GM12873 (cell line): ENCODE results near the gene NAGK.

ENCODE experiments used
- TF ChIP-seq, protein P1 (sequence below): IDR thresholded peaks from 2 replicates; pipeline ENCODE4 v1.5.1; 2012; ENCODE audit warnings: low read depth, mild to moderate bottlenecking, moderate library complexity, low read length, control low read depth; ENCODE audit not compliant: insufficient read depth; ENCODE audit errors: missing control alignments

The NAGK gene

DNA sequence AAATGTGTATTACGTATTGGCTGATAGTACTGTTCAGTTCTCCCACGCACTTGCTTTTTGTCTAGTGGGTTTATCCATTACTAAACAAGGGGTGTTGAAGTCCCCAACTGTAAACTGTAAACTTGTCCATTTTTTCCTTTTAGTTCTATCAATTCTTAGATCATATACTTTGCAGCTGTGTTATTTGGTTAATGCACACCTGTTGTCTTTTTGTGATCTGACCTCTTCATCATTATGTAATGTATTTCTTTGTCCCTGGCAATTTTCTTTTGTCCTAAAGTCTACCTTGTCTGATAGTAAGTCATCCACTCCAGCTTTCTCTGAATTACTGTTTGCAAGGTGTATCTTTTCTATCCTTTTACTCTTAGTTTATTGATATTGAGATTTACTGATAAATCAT lies 39.6 kb downstream of the NAGK start:
- TF ChIP-seq, protein P1, sequence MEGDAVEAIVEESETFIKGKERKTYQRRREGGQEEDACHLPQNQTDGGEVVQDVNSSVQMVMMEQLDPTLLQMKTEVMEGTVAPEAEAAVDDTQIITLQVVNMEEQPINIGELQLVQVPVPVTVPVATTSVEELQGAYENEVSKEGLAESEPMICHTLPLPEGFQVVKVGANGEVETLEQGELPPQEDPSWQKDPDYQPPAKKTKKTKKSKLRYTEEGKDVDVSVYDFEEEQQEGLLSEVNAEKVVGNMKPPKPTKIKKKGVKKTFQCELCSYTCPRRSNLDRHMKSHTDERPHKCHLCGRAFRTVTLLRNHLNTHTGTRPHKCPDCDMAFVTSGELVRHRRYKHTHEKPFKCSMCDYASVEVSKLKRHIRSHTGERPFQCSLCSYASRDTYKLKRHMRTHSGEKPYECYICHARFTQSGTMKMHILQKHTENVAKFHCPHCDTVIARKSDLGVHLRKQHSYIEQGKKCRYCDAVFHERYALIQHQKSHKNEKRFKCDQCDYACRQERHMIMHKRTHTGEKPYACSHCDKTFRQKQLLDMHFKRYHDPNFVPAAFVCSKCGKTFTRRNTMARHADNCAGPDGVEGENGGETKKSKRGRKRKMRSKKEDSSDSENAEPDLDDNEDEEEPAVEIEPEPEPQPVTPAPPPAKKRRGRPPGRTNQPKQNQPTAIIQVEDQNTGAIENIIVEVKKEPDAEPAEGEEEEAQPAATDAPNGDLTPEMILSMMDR = no peak

DNA sequence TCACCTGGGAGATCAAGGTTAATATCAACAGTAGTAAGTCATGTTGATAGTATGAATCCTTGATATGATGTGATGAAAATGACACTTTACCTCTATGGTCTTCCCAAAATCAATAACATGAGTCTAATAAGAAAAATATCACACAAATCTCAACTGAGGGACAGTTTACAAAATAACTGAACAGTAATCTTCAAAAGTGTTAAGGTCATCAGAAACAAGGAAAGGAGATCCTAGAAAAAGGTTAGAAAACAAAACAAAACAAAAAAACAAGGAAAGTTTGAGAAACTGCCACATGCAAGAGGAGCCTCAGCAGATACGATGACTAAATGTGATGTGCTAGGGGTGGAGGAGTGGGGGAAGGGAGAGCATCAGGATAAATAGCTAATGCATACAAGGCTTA lies 45.4 kb downstream of the NAGK start:
- TF ChIP-seq, protein P1 = no peak

- TF ChIP-seq, protein P1 = no peak
Measured at GRCh38 chr2:71117063-71117462, 48.6 kb downstream of the NAGK start.

DNA sequence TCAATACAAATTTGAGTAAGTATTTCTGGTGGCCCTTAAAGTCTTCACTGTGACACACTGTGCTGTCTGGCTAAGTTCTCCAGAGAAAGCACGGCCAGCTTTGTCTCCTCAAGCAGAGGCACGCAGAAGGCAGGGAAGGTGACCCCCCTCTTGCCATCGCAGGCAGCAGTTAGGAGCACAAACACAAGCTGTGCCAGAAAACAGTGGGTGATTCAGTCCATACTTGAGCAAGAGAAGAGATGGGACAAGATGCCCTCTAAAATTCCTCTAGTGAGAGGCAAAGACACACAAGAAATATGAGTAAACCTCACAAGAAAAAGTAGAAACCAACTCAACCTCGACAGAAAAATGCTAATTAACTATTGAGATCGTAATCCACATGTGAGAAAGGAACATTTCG lies 51.7 kb downstream of the NAGK start:
- TF ChIP-seq, protein P1 = no peak

DNA sequence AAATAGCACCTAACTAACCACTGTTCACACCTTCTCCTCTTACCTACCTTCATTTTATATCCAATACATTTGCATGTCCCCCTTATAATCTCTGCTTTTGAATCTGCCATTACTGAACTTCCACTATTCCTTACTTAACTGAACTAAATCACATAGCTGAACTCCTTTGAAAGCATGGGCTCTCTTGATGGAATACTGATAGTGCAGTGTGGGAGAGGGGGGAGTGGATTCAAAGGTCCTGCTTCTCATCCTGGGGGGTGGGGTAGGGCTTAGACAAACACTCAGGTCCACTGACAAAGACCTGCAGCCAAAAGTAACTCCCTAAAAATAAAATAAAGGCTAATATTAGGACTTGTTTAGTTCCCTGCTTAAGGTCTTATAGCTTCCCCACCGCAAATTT lies 53.0 kb downstream of the NAGK start:
- TF ChIP-seq, protein P1 = no peak

DNA sequence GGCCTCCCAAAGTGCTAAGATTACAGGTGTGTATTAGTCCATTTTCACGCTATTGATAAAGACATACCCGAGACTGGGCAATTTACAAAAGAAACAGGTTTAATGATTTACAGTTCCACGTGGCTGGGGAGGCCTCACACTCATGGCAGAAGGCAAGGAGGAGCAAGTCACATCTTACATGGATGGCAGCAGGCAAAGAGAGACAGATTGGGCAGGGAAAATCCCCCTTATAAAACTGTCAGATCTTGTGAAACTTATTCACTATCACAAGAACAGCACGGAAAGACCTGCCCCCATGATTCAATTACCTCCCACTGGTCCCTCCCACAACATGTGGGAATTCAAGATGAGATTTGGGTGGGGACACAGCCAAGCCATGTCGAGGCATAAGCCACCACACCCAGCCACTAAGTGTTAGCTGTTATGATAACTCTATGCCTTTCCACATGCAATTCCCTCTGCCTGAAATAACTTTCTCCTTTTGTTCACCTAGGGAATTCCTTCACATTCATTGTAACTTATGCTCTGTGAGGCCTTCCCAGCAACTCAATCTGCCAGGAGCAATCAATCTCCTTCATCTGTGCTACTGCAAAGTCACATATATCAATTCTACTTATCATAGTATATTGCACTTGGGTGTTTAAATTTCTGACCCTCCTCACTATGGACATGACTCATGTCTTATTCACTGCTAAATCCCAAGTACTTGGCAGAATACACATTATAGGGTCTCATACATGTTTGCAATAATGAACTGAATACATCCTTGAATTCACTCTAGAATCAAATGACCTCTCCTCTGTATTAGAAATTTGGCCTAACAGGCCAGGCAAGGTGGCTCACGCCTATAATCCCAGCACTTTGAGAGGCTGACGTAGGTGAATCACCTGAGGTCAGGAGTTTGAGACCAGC lies 54.2 kb downstream of the NAGK start:
- TF ChIP-seq, protein P1 = no peak

DNA sequence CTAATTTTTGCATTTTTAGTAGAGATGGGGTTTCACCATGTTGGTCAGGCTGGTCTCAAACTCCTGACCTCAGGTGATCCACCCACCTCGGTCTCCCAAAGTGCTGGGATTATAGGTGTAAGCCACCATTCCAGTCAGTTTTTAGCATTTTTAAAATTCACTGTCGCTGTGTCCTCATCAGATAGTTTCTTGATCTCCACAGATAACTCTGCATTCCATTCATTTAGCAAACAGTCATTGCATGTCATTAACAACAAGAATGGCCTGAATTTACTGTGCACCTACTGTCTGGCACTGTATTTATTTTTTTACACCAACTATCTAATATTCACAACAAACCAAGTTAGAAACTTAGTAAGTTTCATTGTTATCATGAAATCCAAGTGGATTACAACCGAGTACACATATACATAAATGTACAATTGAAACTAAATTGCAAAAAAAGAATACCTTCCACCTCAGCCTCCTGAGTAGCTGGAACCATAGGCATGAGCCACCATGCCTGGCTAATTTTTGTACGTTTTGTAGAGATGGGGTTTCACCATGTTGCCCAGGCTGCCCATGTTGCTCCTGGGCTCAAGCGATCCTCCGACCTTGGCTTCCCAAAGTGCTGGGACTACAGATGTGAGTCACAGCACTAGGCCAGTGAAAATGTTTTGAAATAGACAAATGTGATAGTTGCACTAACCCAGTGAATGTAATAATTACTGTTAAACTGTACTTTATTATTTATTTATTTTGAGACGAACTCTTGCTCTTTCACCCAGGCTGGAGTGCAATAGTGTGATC lies 57.3 kb downstream of the NAGK start:
- TF ChIP-seq, protein P1 = no peak
